NCI-H345 (cell line): Measurements from ENCODE around the gene ROCK1.

Experiments
- DNase-seq: peaks from one replicate; lab custom pipeline; 2025; lab: John Stamatoyannopoulos, UW

Gene ROCK1

DNA sequence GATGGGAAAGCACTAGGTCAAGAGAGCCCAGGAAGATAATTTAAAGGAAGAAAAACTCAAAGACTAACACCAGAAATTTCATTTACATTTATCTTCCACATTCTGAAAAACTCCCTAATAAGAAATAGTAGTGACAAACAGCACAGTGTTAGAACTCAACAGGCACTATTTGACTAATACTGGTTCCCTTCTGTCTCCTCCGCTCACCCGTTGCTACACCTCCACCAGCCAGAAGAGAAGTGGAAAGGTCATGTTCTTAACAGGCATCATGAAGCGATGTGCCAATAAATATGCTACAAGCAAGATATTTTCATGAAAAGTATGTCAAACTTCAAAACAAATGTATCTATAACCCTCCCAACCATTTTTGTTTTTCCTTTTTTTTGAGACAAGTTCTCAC lies 5.7 kb downstream of the ROCK1 start:
- DNase-seq = no peak

DNA sequence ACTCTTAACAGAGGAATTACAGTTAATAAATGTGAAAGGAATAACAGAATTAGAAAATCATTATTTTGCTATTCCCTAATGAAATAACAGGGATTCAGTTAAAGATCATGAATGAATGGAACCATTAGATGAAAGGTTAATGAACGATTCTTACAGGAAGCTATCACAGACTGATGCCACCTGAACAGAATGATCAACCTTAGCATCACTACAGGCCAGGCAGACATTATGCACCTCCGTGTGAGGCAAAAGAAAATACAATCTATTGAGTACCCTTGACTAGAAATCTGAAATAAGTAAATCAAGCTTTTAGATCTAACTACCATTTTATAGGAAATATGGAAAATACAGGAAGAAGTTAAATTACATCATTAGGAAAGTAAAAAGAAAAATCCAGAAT lies 10.4 kb downstream of the ROCK1 start:
- no peak for DNase-seq

DNA sequence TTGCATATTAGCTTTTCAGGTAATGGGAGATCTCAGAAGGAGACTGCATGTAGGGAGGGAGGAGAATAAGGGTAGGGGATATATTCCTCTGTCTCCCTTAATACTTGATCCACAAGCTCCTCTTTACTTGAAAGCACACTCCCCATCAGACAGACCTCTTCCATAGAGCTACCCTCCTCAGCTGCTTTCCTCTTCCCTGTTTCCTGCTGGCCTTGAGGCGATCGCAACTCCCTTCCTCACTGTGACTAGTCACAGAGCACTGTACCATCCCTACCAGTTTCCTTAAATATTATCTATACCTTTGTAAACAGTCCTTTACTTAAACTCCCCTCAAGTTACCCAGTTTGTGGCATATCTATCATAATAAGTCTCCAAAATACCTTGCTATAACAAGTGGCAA lies 10.9 kb downstream of the ROCK1 start:
- no peak for DNase-seq

DNA sequence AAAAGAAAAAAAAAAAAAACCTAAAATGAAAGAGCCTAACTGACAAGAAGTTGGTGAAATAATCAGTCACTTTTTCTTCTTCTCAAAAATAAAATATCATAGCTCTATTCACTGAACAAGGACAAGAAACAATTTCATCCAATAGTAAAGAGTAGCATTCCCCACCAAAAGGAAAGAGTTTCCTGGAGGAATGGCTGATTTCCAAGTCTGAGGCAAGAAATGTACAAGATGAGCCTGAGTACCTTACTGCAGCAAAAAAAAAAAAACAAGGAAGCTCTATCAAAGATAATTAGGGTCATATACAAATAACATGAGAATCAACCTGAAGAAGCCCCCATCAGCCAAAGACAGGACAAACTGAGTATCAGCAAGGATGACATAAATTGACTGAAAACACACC lies 11.5 kb downstream of the ROCK1 start:
- DNase-seq = no peak

DNA sequence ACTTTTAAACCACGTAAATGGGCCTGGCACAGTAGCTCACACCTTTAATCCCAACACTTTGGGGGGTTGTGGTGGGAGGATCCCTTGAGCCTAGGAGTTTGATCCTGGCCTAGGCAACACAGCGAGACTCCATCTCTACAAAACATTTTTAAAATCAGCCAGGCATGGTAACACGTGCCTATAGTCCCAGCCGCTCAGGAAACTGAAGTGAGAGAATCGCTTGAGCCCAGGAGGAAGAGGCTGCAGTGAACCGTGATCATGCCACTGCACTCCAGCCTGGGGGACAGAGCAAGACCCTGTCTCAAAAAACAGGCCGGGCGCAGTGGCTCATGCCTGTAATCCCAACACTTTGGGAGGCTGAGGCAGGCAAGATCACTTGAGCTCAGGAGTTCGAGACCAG lies 12.2 kb downstream of the ROCK1 start:
- no peak for DNase-seq

DNA sequence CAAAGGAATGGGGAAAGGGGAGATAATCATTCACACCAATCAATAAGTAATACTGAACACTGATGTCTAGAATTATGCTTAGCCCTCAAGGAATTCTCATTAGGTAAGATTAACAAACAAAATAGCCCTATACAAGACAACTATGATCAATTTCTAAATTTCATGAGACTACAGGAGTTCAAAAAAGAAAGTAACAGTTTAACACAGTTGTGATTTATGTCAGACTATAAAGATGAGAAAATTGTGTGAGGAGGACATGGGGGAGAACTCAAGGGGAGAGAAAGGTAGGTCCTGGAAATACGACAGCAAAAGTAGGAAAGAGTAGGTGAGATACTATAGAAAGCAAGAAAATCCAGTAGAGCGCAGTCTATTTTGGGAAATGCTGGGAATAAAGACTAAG lies 14.9 kb downstream of the ROCK1 start:
- DNase-seq = no peak

DNA sequence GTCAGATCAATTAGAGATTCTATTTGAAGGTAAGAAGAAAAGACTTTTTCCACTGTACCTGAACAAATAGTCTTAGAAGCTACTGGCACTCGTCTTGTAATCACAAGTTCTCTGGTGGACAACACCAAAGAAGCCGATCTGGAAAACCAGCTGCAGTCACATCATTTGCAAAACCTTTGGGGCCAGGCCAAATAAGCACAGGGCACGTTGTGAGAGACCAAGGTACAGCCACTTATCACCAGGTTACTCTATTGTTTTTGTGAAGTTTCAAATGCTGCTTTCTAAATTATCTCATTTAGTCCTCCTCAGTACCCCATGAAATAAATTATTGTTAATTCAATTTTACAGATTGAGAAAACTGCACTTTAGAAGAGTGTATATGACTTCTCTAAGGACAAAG lies 18.5 kb downstream of the ROCK1 start:
- no peak for DNase-seq

DNA sequence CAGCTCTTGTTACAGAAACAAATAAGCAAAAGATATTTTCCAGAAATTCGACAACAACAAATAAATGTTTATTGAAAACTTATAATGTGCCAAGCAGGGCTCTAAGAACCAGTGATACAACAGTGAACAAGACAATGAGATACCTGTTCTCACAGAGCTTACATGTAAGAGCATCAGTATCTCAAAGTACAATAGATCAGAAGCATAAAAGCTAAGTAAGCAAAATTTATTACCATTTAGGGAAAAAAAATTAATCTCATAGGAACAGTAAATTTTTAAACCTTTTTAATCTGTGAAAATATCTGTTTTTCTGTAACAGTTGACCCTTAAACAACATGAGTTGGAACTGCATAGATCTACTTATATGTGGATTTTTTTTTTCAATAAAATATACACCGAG lies 20.9 kb downstream of the ROCK1 start:
- no peak for DNase-seq

DNA sequence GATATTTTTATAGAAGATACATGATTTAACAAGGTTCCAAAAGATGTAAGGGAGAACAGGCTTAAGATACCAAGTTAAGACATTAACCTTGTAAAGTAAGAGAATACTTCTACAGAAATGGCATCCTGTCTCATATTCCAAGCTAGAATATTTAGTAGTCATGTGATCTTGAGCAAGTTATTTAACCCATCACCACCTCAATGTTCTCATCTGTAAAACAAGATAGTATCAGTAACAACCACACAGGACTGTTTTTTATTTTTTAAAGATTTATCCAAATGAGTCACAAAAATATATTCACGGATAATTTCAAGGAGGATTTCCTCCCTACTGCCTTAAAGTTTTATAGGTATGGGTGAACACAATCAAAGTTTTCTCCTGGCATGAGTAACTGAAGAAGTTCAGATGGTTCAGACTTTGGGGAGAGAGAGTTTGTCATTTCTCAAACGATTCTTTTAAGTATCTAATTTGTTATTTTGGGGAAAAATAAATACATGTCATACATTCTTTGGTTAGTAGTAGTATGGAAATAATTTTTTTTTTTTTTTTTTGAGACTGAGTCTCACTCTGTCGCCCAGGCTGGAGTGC lies 25.9 kb downstream of the ROCK1 start:
- DNase-seq = no peak

DNA sequence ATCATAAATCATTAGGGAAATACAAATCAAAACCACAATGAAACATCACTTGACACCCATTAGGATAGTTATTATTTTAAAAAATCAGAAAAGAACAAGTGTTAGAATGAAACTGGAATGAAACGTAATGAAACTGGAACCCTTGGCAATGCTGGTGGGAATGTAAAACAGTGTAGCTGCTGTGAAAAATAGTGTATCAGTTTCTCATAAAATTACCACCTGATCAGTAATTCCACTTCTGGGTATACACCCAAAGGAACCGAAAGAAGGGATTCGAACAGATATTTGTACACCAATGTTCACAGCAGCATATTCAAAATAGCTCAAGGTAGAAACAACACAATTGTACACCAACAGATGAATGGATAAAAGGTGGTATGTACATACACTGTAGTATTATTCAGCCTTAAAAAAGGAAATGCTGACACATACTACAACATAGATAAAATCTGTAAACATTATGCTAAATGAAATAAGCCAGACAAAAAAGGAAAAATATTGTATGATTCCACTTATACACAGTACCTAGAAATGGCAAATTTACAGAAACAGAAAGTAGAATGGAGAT lies 27.0 kb downstream of the ROCK1 start:
- no peak for DNase-seq

DNA sequence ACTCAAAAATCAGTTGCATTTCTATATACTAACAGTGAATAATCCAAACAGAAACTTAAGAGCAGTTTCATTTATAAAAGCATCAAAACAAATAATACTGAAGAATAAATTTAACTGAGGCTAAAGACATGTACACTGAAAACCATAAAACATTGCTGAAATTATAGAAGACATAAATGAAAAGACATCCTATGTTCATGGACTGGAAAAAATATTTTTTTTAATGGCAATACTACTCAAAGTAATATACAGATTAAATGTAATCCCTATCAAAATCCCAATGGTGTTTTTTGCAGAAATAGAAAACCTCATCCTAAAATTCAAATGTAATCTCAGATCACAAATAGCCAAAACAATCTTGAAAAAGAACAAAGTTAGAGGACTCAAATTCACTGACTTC lies 28.6 kb downstream of the ROCK1 start:
- no peak for DNase-seq

DNA sequence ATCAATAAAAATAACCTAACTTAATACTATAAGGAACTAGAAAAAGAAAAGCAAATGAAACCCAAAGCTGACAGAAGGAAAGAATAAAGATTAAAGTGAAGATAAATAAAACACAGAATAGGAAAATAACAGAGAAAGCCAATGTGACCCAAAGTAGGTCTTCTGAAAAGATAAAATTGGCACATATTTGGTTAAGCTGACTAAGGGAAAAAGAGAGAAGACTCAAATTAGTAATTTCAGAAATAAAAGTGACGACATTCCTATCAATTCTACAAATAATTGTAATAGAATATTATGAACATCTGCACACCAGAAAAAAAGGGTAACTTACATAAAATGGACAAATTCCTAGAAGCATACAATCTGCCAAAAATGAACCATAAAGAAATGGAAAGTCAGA lies 30.2 kb downstream of the ROCK1 start:
- no peak for DNase-seq

DNA sequence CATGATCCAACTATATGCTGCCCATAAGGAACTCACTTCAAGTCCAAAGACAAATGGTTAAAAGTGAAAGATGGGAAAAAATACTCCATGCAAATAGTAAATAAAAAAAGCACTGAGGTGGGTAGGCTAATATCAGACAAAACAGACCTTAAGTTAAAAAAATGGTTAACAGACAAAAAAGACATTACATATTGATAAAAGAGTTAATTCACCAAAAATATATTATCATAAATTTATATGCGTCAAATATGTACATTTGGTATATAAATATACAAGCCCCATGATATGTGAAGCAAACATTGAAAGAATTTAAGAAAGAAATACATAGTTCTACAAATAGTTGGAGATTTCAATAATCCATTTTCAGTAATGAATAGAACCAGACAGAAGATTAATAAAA lies 31.0 kb downstream of the ROCK1 start:
- no peak for DNase-seq

DNA sequence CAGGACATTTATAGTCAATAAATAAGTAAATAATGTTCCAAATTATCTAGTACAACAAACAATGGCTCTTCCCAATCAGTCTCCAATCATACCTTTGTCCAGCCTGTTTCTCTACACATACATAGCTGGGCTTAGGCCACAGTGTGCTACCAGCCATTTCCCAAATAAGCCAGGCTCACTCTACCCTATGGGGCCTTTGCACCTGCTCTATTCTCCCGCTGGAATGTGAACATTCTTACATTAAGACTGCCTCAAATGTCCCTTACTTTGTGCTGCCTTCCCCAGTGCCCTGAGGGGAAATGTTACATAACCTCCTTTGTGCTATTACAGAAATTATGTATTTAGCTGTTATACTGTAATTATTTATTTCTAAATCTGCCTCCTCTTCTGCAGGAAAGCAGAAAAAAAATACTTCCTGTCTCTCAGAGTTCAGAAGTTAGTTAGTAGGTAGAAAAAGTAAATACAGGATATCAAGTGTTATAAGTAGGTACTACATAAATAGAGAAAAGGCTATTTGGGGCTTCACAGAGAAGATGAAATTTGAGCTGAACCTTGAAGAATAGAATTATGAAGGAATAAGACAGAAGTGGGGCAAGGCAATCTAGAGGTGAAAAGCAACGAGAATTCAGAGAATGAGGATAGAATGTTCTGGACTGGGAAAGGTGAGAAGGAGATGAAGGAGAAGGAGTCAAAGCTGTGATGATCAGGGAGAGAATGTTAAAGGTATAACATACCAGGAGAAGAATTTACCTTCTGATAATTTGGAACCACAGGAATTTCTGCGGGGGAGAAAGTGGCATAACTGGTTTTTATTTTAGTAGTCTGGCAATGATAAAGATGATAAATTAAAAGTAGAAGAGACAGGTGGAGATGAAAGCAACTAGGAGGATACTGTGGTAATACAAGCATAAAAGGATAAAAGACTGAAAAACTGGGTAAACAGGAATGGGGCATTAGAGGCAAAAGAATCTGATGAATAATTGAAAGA lies 37.0 kb downstream of the ROCK1 start:
- no peak for DNase-seq

DNA sequence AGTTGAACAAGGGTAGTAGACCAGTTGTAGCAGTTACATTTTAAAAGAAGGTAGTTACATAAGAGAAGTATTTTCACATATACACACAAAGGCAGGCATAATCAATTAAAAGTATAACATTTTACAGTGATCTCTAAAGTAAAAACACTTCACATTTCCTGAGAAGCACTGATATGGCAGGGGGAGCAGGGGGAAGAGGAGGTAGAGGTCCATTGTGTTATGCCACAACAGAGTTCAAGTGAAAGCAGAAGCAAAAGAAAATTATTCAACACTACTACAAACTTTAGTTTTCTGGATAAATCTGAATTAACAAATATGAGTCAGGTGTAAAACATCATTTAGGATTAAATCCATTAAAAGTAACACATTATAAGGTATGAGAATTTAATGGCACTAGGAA lies 38.4 kb downstream of the ROCK1 start:
- no peak for DNase-seq

DNA sequence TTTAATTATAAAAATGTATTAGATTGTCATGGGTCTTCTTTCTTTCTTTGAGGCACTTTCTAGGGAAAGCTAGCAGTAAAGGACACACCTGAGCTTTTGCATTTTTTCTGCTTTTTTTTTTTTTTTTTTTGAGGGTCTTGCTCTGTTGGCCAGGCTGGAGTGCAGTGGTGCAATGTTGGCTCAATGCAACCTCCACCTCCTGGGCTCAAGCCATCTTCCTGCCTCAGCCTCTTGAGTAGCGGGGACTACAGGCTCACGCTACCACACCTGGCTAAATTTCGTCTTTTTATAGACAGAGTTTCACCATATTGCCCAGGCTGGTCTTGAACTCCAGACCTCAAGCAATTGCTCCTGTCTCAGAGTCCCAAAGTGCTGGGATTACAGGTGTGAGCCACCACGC lies 40.5 kb downstream of the ROCK1 start:
- DNase-seq = no peak

DNA sequence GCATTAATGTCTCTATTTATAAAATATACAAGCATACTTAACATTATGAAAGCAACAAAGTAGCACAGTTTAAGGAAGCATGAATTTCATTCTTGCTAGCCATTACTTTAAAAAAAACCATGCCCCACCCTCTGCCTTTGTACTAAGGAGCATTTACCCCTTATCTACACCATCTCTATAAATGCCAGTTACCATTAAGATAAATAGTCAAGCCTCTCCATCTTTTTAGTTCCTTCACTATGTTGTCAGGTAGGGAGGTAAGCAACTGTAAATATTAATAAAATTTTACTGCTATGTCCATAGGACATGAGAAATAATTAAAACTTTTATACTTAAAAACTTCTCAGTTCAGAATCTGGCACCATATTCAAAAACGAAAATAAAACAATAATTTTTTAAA lies 42.1 kb downstream of the ROCK1 start:
- no peak for DNase-seq

DNA sequence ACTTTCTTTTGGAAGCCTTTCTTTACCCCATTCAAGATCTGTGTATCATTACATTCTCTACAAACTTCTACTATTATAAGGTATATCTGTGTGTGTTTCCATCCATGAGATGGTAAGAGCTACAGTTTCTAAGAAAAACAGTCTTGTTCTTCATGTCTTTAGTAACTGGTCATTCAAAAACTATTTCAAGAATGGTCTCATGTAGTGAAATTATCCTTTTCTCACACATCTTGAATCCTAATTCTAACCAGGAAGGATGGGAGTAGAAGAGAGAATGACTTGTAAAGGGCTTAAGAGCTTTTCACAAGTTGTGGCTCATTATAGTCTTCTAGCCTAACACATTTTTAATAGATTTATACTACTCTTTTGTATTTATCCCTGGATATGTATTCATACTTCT lies 47.3 kb downstream of the ROCK1 start:
- DNase-seq = no peak

DNA sequence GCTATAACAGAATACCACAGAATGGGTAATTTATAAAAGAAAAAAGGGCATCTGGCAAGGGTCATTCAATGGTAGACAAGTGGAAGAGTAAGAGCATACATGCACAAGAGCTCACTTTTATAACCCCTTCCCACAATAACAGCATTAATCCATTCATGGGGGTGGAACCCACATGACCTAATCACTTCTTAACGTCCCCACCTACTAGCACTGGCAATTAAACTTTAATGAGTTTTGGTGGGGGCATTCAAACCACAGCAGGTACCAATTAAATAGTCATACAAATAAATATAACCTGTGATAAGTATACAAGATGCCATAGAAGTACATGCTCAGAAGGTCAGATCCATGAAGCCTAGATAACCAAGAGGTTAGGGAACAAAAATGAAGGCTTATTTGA lies 48.6 kb downstream of the ROCK1 start:
- DNase-seq = no peak

DNA sequence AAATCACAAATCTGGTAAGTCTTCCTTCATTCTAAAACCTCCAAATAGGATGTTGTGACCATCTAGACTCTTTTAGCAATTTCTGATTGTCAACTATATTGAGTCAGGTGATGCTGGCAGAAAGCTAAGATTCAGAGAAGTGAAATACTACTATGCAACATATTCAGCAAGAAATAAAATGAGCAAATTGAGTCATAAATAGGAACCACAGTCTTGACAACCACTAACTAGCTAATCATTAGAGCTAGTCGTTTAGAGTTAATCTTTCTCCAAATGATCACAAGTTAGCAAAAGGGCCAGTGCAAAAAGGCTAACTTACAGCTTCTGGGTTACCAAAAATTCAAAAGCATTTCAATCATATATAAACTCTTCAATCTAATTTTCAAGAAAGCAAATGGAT lies 54.5 kb downstream of the ROCK1 start:
- no peak for DNase-seq

DNA sequence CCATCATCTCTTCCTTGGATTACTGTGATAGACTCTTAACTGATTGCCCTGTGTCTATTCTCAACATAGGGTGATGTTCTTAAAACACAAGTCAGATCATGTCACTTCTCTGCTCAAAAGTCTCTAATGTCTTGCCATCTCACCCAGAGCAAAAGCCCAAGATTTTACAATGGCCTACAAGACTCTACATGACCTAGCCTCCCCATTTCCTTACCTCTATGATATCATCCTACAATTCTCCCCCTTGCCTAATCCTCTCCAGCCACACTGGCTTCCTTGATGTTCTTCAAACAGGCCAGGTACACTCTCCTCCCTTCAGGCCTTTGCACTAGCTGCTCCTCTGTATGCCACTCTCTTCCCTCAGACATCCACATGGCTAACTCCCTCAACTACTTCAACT lies 55.1 kb downstream of the ROCK1 start:
- DNase-seq = no peak

DNA sequence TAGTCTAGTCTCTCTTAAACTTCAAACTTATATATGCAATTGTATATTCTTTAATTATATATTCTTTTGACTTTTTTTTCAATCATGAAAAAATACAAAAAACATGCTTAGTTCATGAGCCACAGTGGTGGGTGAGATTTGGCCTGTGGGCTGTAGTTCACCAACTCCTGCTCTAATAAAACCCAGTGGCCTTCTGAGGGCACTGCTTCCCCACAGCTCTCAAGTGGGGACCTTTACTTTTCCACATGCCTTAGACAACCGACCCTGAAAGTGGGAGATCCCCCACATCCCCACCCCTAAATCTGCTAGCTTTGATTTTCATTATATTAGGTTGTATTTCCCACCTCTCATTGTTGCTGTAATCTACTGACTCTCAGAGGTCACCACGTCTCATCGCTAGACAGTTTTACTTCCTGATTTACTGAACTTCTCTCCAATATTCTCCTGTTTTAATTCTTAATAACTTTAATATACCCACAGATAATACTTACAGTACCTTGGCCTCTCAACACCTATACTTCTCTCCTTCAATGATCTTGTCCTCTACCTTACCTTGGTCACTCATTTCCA lies 57.3 kb downstream of the ROCK1 start:
- no peak for DNase-seq

DNA sequence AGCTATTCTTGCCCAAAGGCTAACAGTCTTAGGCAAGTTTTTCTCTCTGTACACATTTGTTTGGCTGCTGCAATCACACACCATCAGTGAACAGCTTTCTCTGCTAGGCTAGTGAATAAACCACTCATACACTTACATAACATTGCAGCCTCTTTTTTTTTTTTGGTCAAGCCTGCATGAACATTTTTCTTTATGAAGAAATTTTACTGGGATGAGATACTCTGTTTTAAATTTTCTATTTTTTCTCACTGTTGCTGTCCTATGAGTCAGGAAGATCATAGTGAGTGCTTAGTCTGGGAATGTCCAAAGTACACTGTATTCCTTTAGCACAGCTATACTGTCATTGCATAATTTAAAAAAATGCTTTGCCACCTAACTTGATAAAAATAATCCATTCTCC lies 58.5 kb downstream of the ROCK1 start:
- no peak for DNase-seq
